GM21723 (cell line): ENCODE data around the gene TUBG1.

Experiments used
- ATAC-seq: cut with Tn5 transposase; IDR thresholded peaks from one replicate; pipeline ENCODE4 v1.9.1; 2021; ENCODE audit warnings: mild to moderate bottlenecking, moderate library complexity; ENCODE audit not compliant: unreplicated experiment

The TUBG1 gene

GRCh38 chr17:42609182-42609813, at the start of gene TUBG1, which contains the start of gene RETREG3:
TUBG1 (plus strand) TSS chr17:42609683; CDS start chr17:42609738, 55 bp downstream.
RETREG3 (minus strand) TSS chr17:42609374; CDS start chr17:42609324, 50 bp downstream.
- peak; percentile 79 for ATAC-seq

- ATAC-seq, result no peak
Observed at GRCh38 chr17:42560246-42560645, 49.2 kb upstream of the TUBG1 start.

GRCh38 chr17:42561897-42562387, 47.5 kb upstream of the TUBG1 start, which contains the start of gene COASY:
COASY (plus strand) TSS chr17:42562148; CDS start chr17:42562623, 475 bp downstream.
- ATAC-seq, result peak; percentile 50

- no peak for ATAC-seq
Observed at GRCh38 chr17:42562388-42563142, 46.9 kb upstream of the TUBG1 start.

GRCh38 chr17:42563143-42563509, 46.4 kb upstream of the TUBG1 start:
- no peak for ATAC-seq

GRCh38 chr17:42563543-42563942, 45.9 kb upstream of the TUBG1 start:
- ATAC-seq, result no peak

GRCh38 chr17:42563950-42564349, 45.5 kb upstream of the TUBG1 start:
- ATAC-seq, result no peak

GRCh38 chr17:42564815-42565522, 44.5 kb upstream of the TUBG1 start:
- no peak for ATAC-seq

GRCh38 chr17:42565523-42566214, 43.8 kb upstream of the TUBG1 start:
- ATAC-seq, result no peak

GRCh38 chr17:42566215-42566882, 43.1 kb upstream of the TUBG1 start:
- ATAC-seq, result no peak

GRCh38 chr17:42566883-42567573, 42.5 kb upstream of the TUBG1 start, which contains the start of gene MLX:
MLX (plus strand) TSS chr17:42567100; CDS start chr17:42567125, 25 bp downstream.
- peak; percentile 43 for ATAC-seq

- no peak for ATAC-seq
Observed at GRCh38 chr17:42568341-42569111, 41.0 kb upstream of the TUBG1 start.

- no peak for ATAC-seq
Observed at GRCh38 chr17:42571435-42572225, 37.9 kb upstream of the TUBG1 start.

- no peak for ATAC-seq
Observed at GRCh38 chr17:42573095-42573494, 36.4 kb upstream of the TUBG1 start.

GRCh38 chr17:42574463-42574862, 35.0 kb upstream of the TUBG1 start:
- no peak for ATAC-seq

GRCh38 chr17:42577140-42577531, 32.3 kb upstream of the TUBG1 start:
- peak; percentile 7 for ATAC-seq

- ATAC-seq, result peak; percentile 72
Observed at GRCh38 chr17:42577532-42578281, 31.8 kb upstream of the TUBG1 start, which contains the start of gene PSMC3IP. PSMC3IP (minus strand) TSS chr17:42577729; CDS start chr17:42577686, 43 bp downstream.
